GM23338 (cell line): ENCODE results near the gene STK4. TPM values are rescaled to one million over a fixed set of nuclear protein-coding genes. Genes with fewer than 3 reads are reported as not detected.

Experiments used
- ATAC-seq: fragments of 200-7000 bp; cut with Tn5 transposase; 3 replicates; pipeline ENCODE4 v1.9.1; 2020
- DNase-seq: peaks from one replicate; pipeline ENCODE4 v3.0.0-alpha.2; 2015; ENCODE audit warnings: low spot score
- H2AFZ ChIP-seq: fragments of 200-600 bp; sonication (generic); 2 replicates; pipeline ENCODE4 v1.8.0; 2016; ENCODE audit warnings: antibody characterized with exemption, mild to moderate bottlenecking, moderate library complexity
- H3F3A ChIP-seq: fragments of 200-600 bp; sonication (generic); replicated peaks from 2 replicates; pipeline ENCODE4 v1.8.0; 2017; ENCODE audit warnings: antibody characterized with exemption, mixed run types, low read depth
- H3K27ac ChIP-seq: fragments of 200-600 bp; sonication (generic); 2 replicates; pipeline ENCODE4 v1.6.1; 2016; ENCODE audit warnings: low read depth
- H3K27me3 ChIP-seq: fragments of 200-600 bp; sonication (generic); 2 replicates; pipeline ENCODE4 v1.8.0; 2016; ENCODE audit warnings: mild to moderate bottlenecking, mixed run types, moderate library complexity; ENCODE audit not compliant: insufficient read depth
- H3K36me3 ChIP-seq: fragments of 200-600 bp; sonication (generic); 2 replicates; pipeline ENCODE4 v1.8.0; 2016; ENCODE audit warnings: mild to moderate bottlenecking; ENCODE audit not compliant: insufficient read depth
- H3K4me1 ChIP-seq: fragments of 200-600 bp; sonication (generic); 2 replicates; pipeline ENCODE4 v1.8.0; 2016; ENCODE audit warnings: mild to moderate bottlenecking, moderate library complexity; ENCODE audit not compliant: insufficient read depth
- H3K4me2 ChIP-seq: fragments of 200-600 bp; sonication (generic); 2 replicates; pipeline ENCODE4 v1.7.1; 2017; ENCODE audit warnings: mixed run types
- H3K4me3 ChIP-seq: fragments of 200-600 bp; sonication (generic); 2 replicates; pipeline ENCODE4 v1.6.1; 2016; ENCODE audit warnings: mixed run types
- H3K79me2 ChIP-seq: fragments of 200-600 bp; sonication (generic); replicated peaks from 2 replicates; pipeline ENCODE4 v1.8.0; 2017; ENCODE audit warnings: mild to moderate bottlenecking; ENCODE audit not compliant: insufficient read depth
- H3K9me2 ChIP-seq: fragments of 200-600 bp; sonication (generic); 2 replicates; pipeline ENCODE4 v1.8.0; 2017; ENCODE audit not compliant: insufficient read depth
- H4K20me1 ChIP-seq: fragments of 200-600 bp; sonication (generic); replicated peaks from 2 replicates; pipeline ENCODE4 v1.8.0; 2017; ENCODE audit warnings: mild to moderate bottlenecking; ENCODE audit not compliant: insufficient read depth
- H3K27ac Mint-ChIP-seq: 2 replicates; pipeline ENCODE4 v1.8.0; 2020; ENCODE audit warnings: inconsistent platforms, mild to moderate bottlenecking, moderate library complexity, mixed read lengths
- H3K27me3 Mint-ChIP-seq: 3 replicates; pipeline ENCODE4 v1.8.0; 2022; ENCODE audit warnings: low read depth, mild to moderate bottlenecking, moderate library complexity, mixed read lengths, inconsistent platforms; ENCODE audit not compliant: insufficient read depth, poor library complexity
- H3K36me3 Mint-ChIP-seq: 3 replicates; pipeline ENCODE4 v1.8.0; 2021; ENCODE audit warnings: low read depth, mild to moderate bottlenecking, inconsistent platforms, moderate library complexity, mixed read lengths
- H3K4me1 Mint-ChIP-seq: 3 replicates; pipeline ENCODE4 v1.8.0; 2020; ENCODE audit warnings: mild to moderate bottlenecking, inconsistent platforms, mixed read lengths
- H3K4me3 Mint-ChIP-seq: 3 replicates; pipeline ENCODE4 v1.8.0; 2021; ENCODE audit warnings: moderate library complexity, mild to moderate bottlenecking, inconsistent platforms, mixed read lengths
- H3K9me3 Mint-ChIP-seq: 3 replicates; pipeline ENCODE4 v1.8.0; 2020; ENCODE audit warnings: moderate library complexity, mild to moderate bottlenecking, inconsistent platforms, mixed read lengths
- EZH2phosphoT487 ChIP-seq: fragments of 200-600 bp; sonication (generic); IDR thresholded peaks from one replicate; pipeline ENCODE4 v1.8.1; 2018; ENCODE audit warnings: antibody characterized with exemption; ENCODE audit not compliant: unreplicated experiment
- JUNB ChIP-seq: IDR thresholded peaks from one replicate; pipeline ENCODE4 v1.6.1; 2016; ENCODE audit warnings: antibody characterized with exemption; ENCODE audit not compliant: unreplicated experiment
- NANOG ChIP-seq: IDR thresholded peaks from 2 replicates; pipeline ENCODE4 v1.6.1; 2016; ENCODE audit warnings: antibody characterized with exemption, borderline replicate concordance
- ZNF114 ChIP-seq: fragments of 250-450 bp; sonication (Bioruptor Pico); IDR thresholded peaks from 2 replicates; pipeline ENCODE4 v1.5.0; 2020; ENCODE audit warnings: mild to moderate bottlenecking, moderate library complexity
- ZNF331 ChIP-seq: fragments of 250-450 bp; sonication (Bioruptor Pico); IDR thresholded peaks from 2 replicates; pipeline ENCODE4 v1.5.0; 2020; ENCODE audit warnings: low read depth, mild to moderate bottlenecking, moderate library complexity
- polyA plus RNA-seq: library from polyadenylated mRNA; unstranded; fragments of >200 nt; fragmentation: Nextera tagmentation; extraction: Ambion mirVana; gene quantifications from 2 replicates; pipeline ENCODE4 v1.2.1, GENCODE V29; 2016
- total RNA-seq: library from RNA; depleted of rRNA; stranded (reverse); fragments of >200 nt; shearing (Covaris generic); gene quantifications from 2 replicates; pipeline ENCODE4 v1.2.3, GENCODE V29; 2014
- TF ChIP-seq, protein P1 (sequence below): fragments of 250-450 bp; sonication (Bioruptor Pico); IDR thresholded peaks from 2 replicates; pipeline ENCODE4 v1.5.0; 2020; ENCODE audit warnings: mild to moderate bottlenecking, moderate library complexity
- TF ChIP-seq, protein P2 (sequence below): IDR thresholded peaks from one replicate; pipeline ENCODE4 v1.6.1; 2018; ENCODE audit warnings: antibody characterized with exemption; ENCODE audit not compliant: unreplicated experiment

The STK4 gene
- total and polyA plus RNA-seq, 2 experiments from 2014 or later: 37.7 to 58.7 TPM

DNA sequence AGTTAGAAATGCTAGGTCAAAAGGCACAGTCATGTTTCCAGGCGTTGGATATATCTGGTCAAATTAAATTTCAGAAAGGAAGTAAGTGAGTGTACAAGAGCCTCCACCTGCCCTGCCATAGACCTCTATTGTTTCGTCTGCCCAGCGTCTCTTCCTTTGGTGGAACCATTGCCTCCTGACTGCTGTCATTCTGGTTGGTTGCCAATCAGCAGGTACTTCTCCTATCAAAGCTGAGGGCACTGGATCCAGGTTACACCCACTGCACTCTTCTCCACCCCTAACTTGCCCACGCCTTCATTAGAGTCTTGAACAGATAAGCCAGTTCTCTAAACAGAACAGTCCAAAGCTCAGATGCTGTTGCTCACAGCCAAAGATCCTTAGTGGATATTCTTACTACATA lies 151.3 kb downstream of the STK4 start:
- Histone ChIP-seq H3K79me2 (no peaks in the 10 kb centered on the region), H3K4me1 (peaks cover 4% of the 10 kb centered on the region; the same call in 1 of the 2 replicates), H3K27me3 (no peaks in the 10 kb centered on the region), H3K27ac (no peak overlapping the region), H2AFZ (no peak overlapping the region), H3K4me2 (no peak overlapping the region), H3K9me2 (no peaks in the 10 kb centered on the region), H3K4me3 (no peak overlapping the region), H3K36me3 (no peaks in the 10 kb centered on the region), H3F3A (no peaks in the 10 kb centered on the region), H4K20me1 (no peaks in the 10 kb centered on the region)
- no peak overlapping the region for H3K27ac Mint-ChIP-seq
- no peak for ATAC-seq
- DNase-seq: no peak
- no peak for TF ChIP-seq NANOG
- TF ChIP-seq JUNB: no peak
- TF ChIP-seq ZNF331 (CRISPR knock-in tag): no peak
- TF ChIP-seq, protein P1, sequence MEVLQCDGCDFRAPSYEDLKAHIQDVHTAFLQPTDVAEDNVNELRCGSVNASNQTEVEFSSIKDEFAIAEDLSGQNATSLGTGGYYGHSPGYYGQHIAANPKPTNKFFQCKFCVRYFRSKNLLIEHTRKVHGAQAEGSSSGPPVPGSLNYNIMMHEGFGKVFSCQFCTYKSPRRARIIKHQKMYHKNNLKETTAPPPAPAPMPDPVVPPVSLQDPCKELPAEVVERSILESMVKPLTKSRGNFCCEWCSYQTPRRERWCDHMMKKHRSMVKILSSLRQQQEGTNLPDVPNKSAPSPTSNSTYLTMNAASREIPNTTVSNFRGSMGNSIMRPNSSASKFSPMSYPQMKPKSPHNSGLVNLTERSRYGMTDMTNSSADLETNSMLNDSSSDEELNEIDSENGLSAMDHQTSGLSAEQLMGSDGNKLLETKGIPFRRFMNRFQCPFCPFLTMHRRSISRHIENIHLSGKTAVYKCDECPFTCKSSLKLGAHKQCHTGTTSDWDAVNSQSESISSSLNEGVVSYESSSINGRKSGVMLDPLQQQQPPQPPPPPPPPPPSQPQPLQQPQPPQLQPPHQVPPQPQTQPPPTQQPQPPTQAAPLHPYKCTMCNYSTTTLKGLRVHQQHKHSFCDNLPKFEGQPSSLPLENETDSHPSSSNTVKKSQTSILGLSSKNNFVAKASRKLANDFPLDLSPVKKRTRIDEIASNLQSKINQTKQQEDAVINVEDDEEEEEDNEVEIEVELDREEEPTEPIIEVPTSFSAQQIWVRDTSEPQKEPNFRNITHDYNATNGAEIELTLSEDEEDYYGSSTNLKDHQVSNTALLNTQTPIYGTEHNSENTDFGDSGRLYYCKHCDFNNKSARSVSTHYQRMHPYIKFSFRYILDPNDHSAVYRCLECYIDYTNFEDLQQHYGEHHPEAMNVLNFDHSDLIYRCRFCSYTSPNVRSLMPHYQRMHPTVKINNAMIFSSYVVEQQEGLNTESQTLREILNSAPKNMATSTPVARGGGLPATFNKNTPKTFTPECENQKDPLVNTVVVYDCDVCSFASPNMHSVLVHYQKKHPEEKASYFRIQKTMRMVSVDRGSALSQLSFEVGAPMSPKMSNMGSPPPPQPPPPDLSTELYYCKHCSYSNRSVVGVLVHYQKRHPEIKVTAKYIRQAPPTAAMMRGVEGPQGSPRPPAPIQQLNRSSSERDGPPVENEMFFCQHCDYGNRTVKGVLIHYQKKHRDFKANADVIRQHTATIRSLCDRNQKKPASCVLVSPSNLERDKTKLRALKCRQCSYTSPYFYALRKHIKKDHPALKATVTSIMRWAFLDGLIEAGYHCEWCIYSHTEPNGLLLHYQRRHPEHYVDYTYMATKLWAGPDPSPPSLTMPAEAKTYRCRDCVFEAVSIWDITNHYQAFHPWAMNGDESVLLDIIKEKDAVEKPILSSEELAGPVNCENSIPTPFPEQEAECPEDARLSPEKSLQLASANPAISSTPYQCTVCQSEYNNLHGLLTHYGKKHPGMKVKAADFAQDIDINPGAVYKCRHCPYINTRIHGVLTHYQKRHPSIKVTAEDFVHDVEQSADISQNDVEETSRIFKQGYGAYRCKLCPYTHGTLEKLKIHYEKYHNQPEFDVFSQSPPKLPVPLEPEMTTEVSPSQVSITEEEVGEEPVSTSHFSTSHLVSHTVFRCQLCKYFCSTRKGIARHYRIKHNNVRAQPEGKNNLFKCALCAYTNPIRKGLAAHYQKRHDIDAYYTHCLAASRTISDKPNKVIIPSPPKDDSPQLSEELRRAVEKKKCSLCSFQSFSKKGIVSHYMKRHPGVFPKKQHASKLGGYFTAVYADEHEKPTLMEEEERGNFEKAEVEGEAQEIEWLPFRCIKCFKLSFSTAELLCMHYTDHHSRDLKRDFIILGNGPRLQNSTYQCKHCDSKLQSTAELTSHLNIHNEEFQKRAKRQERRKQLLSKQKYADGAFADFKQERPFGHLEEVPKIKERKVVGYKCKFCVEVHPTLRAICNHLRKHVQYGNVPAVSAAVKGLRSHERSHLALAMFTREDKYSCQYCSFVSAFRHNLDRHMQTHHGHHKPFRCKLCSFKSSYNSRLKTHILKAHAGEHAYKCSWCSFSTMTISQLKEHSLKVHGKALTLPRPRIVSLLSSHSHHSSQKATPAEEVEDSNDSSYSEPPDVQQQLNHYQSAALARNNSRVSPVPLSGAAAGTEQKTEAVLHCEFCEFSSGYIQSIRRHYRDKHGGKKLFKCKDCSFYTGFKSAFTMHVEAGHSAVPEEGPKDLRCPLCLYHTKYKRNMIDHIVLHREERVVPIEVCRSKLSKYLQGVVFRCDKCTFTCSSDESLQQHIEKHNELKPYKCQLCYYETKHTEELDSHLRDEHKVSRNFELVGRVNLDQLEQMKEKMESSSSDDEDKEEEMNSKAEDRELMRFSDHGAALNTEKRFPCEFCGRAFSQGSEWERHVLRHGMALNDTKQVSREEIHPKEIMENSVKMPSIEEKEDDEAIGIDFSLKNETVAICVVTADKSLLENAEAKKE: no peak
- no peak for TF ChIP-seq EZH2phosphoT487
- TF ChIP-seq ZNF114 (CRISPR knock-in tag): no peak
- H3K27me3 Mint-ChIP-seq: peaks cover 2% of the 10 kb centered on the region
- no peaks in the 10 kb centered on the region for H3K36me3 Mint-ChIP-seq
- H3K9me3 Mint-ChIP-seq: no peaks in the 10 kb centered on the region
- H3K4me1 Mint-ChIP-seq: peaks cover 10% of the 10 kb centered on the region; the same call in 2 of the 3 replicates
- no peak overlapping the region for H3K4me3 Mint-ChIP-seq

DNA sequence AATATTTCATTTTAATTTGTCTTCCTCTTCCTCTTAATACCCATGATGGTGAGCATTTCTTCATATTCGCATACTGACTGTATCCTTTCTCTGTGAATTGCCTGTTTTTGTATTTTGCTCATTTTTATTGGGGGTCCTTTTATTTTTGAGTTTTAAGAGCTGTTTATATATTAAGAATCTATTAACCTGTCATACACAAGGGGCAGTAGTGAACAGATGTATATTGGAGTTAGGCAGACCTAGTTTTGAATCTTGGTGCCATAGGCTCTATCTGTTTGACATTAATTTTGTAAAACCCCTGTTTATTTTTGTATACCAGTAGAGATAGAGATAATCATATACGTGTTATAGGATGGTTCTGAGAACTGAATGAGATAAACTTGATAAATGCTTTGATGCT lies 151.7 kb downstream of the STK4 start:
- no peaks in the 10 kb centered on the region for H3K9me2 ChIP-seq
- TF ChIP-seq, protein P2, sequence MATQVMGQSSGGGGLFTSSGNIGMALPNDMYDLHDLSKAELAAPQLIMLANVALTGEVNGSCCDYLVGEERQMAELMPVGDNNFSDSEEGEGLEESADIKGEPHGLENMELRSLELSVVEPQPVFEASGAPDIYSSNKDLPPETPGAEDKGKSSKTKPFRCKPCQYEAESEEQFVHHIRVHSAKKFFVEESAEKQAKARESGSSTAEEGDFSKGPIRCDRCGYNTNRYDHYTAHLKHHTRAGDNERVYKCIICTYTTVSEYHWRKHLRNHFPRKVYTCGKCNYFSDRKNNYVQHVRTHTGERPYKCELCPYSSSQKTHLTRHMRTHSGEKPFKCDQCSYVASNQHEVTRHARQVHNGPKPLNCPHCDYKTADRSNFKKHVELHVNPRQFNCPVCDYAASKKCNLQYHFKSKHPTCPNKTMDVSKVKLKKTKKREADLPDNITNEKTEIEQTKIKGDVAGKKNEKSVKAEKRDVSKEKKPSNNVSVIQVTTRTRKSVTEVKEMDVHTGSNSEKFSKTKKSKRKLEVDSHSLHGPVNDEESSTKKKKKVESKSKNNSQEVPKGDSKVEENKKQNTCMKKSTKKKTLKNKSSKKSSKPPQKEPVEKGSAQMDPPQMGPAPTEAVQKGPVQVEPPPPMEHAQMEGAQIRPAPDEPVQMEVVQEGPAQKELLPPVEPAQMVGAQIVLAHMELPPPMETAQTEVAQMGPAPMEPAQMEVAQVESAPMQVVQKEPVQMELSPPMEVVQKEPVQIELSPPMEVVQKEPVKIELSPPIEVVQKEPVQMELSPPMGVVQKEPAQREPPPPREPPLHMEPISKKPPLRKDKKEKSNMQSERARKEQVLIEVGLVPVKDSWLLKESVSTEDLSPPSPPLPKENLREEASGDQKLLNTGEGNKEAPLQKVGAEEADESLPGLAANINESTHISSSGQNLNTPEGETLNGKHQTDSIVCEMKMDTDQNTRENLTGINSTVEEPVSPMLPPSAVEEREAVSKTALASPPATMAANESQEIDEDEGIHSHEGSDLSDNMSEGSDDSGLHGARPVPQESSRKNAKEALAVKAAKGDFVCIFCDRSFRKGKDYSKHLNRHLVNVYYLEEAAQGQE: no peak

More for the DNA sequence above, 151.7 kb downstream of the STK4 start:
- DNase-seq (no peak), ATAC-seq (no peak)
- Mint-ChIP-seq H3K27me3 (peaks cover 2% of the 10 kb centered on the region), H3K9me3 (no peaks in the 10 kb centered on the region), H3K27ac (no peak overlapping the region), H3K4me1 (peaks cover 10% of the 10 kb centered on the region; the same call in 2 of the 3 replicates), H3K4me3 (no peak overlapping the region), H3K36me3 (no peaks in the 10 kb centered on the region)
- H3K27me3 ChIP-seq: no peaks in the 10 kb centered on the region
- no peak overlapping the region for H2AFZ ChIP-seq
- H3F3A ChIP-seq: no peaks in the 10 kb centered on the region
- no peaks in the 10 kb centered on the region for H4K20me1 ChIP-seq
- H3K4me1 ChIP-seq: peaks cover 4% of the 10 kb centered on the region; the same call in 1 of the 2 replicates
- no peaks in the 10 kb centered on the region for H3K79me2 ChIP-seq
- no peaks in the 10 kb centered on the region for H3K36me3 ChIP-seq
- H3K27ac ChIP-seq: no peak overlapping the region
- no peak overlapping the region for H3K4me2 ChIP-seq
- H3K4me3 ChIP-seq: no peak overlapping the region
